ENCODE measurements around the gene IFNAR1.
A peak's percentile ranks its signal among the peaks of the same experiment; 100 is the strongest.

IFNAR1 gene

DNA sequence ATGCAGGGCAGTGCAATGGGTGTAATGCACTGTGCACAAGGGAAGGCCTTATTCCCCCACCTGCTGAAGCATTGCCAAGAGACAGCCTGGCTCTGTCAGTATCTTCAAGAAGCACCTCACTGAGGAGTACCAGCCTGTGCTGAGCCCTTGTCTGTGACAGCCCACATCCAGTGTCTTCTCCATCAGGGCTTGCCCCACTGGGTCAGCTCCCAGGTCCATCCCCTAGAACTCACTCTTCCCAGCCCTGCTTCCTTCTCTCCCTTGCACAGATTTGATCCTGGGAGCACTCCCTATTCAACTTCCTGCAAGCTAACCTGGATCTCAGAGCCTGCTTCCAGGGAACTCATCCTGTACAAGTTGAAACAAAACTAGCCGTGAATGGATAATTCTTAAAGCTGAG is 44.8 kb downstream of the IFNAR1 start:
- no peak for TF ChIP-seq MYC (IDR thresholded peaks at IDR 0.05; ENCODE audit: low read depth, low read length)
- no peak for TF ChIP-seq POLR2A (IDR thresholded peaks at IDR 0.05; ENCODE audit: extremely low read depth, insufficient read length)
- no peak for TF ChIP-seq CTCF (IDR thresholded peaks at IDR 0.05; ENCODE audit: low read depth, low read length)
- TF ChIP-seq, protein P1, sequence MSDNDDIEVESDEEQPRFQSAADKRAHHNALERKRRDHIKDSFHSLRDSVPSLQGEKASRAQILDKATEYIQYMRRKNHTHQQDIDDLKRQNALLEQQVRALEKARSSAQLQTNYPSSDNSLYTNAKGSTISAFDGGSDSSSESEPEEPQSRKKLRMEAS (IDR thresholded peaks at IDR 0.05; ENCODE audit: low read depth, low read length) = no peak
- no peak overlapping the region for H3K4me3 ChIP-seq (ENCODE audit: low read depth, low read length)
- DNase-seq (ENCODE audit: low read depth) = no peak

DNA sequence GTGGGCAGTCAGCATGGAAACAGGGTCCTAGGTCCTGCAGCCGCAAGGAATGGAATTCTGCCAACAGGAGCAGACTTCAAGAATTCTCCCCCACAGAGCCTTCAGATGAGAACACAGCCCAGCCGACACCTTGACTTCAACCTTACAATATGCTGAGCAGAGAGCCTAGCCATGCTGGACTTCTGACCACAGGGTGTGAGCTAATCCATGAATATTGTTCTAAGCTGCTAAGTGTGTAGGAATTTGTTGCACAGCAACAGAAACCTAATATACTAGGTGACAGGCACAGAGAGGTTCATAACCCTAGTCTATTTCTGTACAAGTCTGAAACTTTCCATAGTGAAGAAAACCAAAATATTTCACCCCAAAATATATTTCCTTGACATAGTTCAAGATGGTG is 45.5 kb downstream of the IFNAR1 start:
- DNase-seq (ENCODE audit: low read depth) = no peak
- H3K4me3 ChIP-seq (ENCODE audit: low read depth, low read length) = no peak overlapping the region
- no peak for TF ChIP-seq POLR2A (IDR thresholded peaks at IDR 0.05; ENCODE audit: extremely low read depth, insufficient read length)
- TF ChIP-seq MYC (IDR thresholded peaks at IDR 0.05; ENCODE audit: low read depth, low read length) = no peak

DNA sequence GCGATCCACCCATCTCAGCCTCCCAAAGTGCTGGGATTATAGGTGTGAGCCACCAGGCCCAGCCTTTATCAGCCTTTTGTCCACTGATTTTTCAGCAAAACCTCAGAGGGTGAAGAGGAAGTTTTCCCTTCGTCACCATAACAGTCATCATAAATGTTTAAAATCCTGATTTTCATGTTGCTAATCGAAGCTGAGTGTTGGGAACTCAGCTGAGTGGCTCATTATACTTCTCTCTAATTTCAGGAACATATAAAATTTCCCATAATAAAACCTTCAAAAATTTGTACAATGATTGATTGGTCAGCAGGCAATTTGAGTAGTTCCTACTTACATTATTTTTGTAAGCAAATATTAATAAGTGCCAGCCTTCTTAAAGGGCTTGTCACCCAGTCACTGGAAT is 46.6 kb downstream of the IFNAR1 start:
- no peak for TF ChIP-seq POLR2A (IDR thresholded peaks at IDR 0.05; ENCODE audit: extremely low read depth, insufficient read length)
- TF ChIP-seq, protein P1 (IDR thresholded peaks at IDR 0.05; ENCODE audit: low read depth, low read length) = no peak
- TF ChIP-seq MYC (IDR thresholded peaks at IDR 0.05; ENCODE audit: low read depth, low read length) = no peak
- TF ChIP-seq CTCF (IDR thresholded peaks at IDR 0.05; ENCODE audit: low read depth, low read length) = no peak

GRCh38 chr21:33372582-33372981 is 47.8 kb downstream of the IFNAR1 start:
- TF ChIP-seq POLR2A (IDR thresholded peaks at IDR 0.05; ENCODE audit: extremely low read depth, insufficient read length) (no peak), MYC (IDR thresholded peaks at IDR 0.05; ENCODE audit: low read depth, low read length) (no peak), CTCF (IDR thresholded peaks at IDR 0.05; ENCODE audit: low read depth, low read length) (no peak)
- TF ChIP-seq, protein P1 (IDR thresholded peaks at IDR 0.05; ENCODE audit: low read depth, low read length) = no peak
- no peak overlapping the region for H3K4me3 ChIP-seq (ENCODE audit: low read depth, low read length)
- no peak for DNase-seq (ENCODE audit: low read depth)

More for the DNA sequence above, 46.6 kb downstream of the IFNAR1 start:
- DNase-seq (ENCODE audit: low read depth) = no peak
- H3K4me3 ChIP-seq (ENCODE audit: low read depth, low read length) = no peak overlapping the region

DNA sequence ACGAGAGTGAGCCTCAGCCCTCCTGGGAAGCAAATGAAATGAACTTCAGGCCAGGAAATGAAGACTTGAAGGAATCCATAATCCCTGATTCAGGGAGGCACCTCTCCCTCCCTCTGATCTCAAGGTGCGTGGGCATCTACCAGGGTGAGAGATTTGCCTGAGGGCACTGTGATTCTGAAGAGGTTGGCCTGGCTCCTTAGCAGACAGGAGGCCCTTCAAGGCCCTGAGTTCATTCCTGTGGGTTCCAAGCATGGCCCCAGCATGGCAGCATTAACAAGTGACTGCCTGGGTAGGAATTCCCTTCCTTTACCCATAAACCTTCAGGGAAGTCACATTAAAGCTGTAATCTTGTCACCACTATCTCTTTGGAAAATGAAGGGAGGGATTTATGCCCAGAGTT is 48.7 kb downstream of the IFNAR1 start:
- H3K4me3 ChIP-seq (ENCODE audit: low read depth, low read length) = no peak overlapping the region
- no peak for DNase-seq (ENCODE audit: low read depth)
- TF ChIP-seq CTCF (IDR thresholded peaks at IDR 0.05; ENCODE audit: low read depth, low read length) (no peak), MYC (IDR thresholded peaks at IDR 0.05; ENCODE audit: low read depth, low read length) (no peak), POLR2A (IDR thresholded peaks at IDR 0.05; ENCODE audit: extremely low read depth, insufficient read length) (no peak)
- TF ChIP-seq, protein P1 (IDR thresholded peaks at IDR 0.05; ENCODE audit: low read depth, low read length) = no peak

GRCh38 chr21:33374080-33374449 is 49.3 kb downstream of the IFNAR1 start:
- DNase-seq (ENCODE audit: low read depth) = no peak
- TF ChIP-seq CTCF (IDR thresholded peaks at IDR 0.05; ENCODE audit: low read depth, low read length) (no peak), MYC (IDR thresholded peaks at IDR 0.05; ENCODE audit: low read depth, low read length) (no peak), POLR2A (IDR thresholded peaks at IDR 0.05; ENCODE audit: extremely low read depth, insufficient read length) (no peak)
- TF ChIP-seq, protein P1 (IDR thresholded peaks at IDR 0.05; ENCODE audit: low read depth, low read length) = no peak
- peak overlapping the region; percentile 13 for H3K4me3 ChIP-seq (ENCODE audit: low read depth, low read length)

Measured in NB4 (cell line).